MV-4-11 (cell line): ENCODE data around the gene LSM11.
A peak's percentile ranks its signal among the peaks of the same experiment; 100 is the strongest.

Source experiments
- DNase-seq: peaks from one replicate; lab custom pipeline; 2025; lab: John Stamatoyannopoulos, UW

LSM11 gene

DNA sequence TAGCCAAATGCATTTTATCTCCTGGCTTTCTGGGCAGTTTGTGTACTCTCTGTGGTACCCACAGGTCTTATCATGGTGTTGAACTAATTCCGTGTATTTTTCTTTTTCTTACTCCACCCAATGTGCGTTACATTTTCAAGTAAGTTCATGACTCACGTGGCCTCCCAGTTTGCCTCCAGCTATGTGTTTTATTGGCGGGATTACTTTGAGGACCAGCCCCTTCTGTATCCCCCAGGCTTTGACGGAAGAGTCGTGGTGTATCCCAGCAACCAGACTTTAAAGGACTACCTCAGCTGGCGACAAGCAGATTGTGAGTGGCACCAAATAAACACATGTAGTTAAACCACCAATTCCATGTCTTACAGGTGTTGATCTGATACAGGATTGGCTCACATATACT, 9.1 kb upstream of the LSM11 start:
- DNase-seq = no peak

GRCh38 chr5:157735991-157736390, 7.5 kb upstream of the LSM11 start:
- DNase-seq = no peak

GRCh38 chr5:157739388-157740228, 3.9 kb upstream of the LSM11 start:
- no peak for DNase-seq

- no peak for DNase-seq
Observed at GRCh38 chr5:157740229-157740610, 3.3 kb upstream of the LSM11 start.

DNA sequence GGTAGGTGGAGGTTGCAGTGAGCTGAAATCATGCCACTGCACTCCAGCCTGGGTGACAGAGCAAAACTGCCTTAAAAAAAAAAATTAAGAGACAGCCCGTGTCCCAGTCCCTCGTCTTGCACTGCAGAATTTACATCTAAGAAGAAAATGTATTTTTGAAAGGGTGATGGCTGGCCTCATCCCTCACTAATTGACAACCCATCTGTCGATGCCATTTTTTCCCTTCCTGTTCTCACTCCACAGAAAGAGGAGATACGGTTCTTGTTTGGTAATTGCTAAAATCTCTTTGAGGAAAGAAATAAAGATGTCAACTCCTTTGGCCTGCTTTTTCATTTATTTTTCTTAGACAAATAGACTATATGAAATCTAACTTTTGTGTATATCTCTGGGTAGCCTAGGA, 2.4 kb upstream of the LSM11 start:
- DNase-seq = no peak

DNA sequence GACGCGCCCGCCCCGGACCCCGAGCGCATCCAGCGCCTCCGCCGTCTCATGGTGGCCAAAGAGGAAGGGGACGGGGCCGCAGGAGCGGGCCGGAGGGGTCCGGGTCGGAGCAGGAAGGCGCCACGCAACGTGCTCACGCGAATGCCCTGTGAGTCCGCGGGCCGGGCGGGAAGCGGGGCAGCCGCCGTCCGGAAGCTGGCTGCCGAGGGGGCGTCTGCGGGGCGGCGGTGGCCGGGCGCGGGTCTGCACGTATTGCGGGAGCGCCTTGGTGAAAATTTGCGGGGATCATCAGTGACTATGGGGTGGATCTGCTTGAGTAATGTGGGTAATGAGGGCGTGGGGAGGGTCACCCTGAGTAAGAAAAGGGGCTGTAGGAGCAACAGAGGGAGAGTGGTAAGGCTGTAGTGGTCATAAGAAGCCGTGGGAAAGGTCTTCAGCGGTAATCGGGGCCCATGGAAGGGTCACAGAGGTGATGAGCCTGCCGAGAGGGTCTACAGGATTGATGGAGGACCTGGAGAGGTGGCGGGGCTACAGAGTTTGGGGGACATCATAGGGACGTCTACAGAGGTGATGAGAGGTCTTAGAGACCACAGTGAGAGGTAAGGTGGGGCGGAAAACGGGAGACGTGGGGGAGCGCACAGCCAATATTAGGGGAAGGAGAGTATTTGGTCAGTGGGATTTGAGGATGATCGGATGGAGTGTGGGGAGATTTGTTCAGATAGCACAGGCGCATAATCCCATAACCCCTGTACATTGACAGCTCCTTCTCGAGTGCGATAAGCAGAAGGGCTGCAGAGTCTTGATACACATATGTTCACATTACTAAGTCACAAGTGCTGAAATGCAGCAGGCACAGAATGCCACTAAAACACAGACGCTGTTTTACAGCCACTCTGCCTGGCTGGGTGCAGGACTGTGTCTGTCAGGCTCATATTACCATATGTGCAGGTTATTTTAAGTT, 819 bp downstream of the LSM11 start:
- no peak for DNase-seq

DNA sequence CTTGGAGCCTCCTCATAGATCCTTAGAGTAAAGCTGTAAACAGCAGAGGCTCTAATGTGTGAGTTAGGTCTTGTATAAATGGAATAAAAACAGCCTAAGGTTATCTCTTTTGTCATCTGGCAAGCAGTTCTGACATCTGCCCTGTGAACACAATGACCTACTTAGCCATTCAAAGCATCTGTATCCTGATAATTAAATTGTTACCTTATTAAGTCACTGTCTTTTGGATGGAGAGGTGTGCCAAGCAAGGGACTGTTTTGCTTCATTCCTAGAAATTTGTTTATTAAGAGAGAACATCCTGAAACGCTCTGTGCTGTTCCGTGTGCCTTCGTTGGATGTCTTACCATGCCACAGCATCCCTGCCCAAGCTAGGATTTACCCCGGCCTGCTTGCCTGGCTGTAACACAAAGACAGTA, 1.5 kb downstream of the LSM11 start:
- no peak for DNase-seq

DNA sequence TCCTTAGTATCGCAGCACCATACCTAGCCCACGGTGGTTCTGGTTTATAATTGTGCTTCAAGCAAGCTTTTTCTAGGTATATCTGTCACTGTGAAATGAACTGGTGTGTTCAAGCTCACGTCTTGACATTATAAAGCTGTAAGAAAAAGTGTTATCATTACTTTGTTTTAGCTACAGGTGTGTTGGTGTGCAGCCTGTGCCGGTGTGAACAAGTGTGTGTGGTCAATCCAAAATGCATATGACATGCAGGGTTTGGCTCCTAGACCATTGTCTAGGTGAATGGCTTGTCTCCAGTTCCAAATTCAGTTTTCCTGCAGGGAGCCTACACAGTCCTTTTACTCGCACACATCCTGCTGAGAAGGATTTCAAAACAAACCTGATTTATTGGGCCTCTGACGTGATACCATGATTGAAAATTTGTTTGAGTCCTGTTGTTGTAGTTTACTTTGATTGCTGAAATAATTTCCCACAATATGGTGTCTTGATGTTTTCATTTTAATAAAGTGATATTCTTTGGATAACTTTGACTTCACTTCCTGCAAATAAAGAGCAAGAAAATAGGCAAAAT, 3.7 kb downstream of the LSM11 start:
- DNase-seq = no peak

- DNase-seq = no peak
Observed at GRCh38 chr5:157747766-157748700, 4.5 kb downstream of the LSM11 start.

DNA sequence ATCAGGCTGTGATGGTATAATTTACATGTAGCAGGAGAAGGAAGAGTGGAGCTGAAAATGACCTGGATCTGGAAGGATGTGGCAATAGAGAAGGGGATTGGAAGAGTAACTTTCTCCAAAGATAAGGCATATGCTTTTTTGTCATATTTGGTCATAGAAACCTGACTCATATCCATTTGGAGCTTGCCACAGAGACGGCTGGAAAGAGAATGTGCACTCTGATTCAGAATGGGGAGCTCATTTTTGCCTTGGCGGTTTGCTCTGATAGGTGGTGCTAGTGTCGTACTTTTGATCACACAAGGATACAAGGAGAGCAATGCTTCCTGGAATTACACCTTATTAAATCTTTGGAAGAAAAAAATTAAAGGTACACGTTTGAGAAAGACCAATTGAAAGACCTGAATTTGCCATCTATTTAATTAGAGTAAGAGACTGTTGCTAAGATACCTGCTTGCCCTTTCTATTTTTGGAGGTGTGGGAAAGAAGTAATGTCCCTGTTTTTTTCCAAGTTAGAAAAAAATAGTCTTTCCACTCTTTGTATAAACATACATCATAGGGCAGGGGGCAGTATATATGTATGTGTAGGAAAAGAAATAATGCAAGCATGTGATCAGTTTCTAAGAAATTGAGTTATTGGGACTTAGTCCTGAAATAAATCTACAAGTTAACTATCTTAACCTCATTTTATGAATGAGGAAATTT, 5.4 kb downstream of the LSM11 start:
- DNase-seq = no peak

- DNase-seq = no peak
Observed at GRCh38 chr5:157749462-157749799, 5.9 kb downstream of the LSM11 start.

GRCh38 chr5:157750320-157750719, 6.8 kb downstream of the LSM11 start:
- DNase-seq = no peak

- DNase-seq = no peak
Observed at GRCh38 chr5:157756122-157756521, 12.6 kb downstream of the LSM11 start.

DNA sequence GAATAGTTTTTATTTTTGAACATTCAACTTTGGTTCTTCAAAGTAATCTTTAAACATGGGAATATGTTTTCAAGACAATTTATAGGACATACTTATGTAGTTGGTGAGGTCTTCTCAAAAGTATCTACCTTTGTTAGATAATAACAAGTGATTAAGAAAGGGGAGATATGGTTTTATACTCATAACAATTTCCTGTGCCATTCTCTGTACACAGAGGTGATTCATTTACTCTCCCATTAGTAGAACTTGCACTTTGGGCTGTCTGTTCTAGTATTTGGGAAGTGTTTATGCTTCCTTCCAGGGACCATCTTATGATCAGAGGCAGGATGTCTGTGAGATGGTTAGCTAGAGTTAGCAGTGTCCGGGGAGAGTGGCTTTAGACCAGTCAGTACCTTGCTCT, 15.2 kb downstream of the LSM11 start:
- no peak for DNase-seq

- peak; percentile 46 for DNase-seq
Observed at GRCh38 chr5:157761690-157762621, 18.4 kb downstream of the LSM11 start.

DNA sequence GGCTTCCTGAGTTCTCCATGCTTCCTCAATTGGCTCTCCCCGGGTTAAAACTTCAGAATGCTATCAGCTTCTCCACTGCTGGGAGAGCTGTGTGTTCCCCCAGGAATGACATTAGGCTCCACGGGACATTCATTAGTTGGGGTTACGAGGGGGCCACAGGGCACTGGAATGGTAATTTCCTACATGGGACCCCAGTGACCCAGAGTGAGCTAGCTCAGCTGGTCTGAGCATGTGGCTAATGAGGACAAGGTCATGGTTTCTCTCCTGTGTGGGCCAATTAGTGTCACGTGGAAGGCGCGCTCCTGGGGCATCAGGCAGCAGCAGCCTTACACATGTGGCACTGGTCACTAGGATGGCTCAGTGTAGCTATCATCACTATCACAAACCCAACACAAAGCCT, 21.0 kb downstream of the LSM11 start:
- DNase-seq = no peak

GRCh38 chr5:157766442-157766841, 22.9 kb downstream of the LSM11 start:
- DNase-seq = no peak

DNA sequence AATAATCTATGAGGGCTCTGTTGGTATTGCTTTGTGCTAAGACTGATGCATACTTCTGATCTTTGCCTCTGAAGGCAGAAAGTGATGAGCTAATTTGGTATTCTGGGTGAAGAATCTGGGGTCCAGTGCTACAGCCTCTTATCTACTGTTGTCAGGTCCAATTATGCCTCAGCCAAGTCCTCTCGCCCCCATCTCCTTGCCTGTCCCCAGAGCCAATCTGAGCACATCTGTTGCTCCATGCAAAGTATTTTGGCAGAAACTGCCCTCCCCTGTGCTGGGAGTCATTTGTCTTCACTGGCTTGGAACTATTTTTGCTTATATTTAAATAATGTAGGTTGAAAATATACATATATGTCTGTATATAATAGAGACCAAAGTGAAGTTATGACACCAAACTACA, 23.4 kb downstream of the LSM11 start:
- DNase-seq = no peak

DNA sequence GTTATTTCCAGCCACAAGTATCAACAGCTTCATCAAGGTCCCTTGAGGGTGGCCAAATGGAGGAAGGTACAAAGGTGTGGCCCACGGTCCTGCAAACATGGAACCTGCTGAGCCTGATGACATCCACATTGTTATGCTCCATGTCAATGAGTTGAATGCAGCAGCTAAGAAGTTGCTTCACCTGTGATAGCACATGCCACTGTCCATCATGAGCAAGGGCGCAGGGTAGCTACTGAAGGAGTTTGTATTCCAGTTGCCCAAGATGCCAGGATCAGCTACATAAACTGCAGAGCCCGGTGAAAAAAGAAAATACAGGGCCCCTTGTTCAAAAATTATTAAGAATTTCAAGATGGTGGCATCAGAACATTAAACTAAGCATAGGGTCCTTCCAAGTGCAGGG, 24.2 kb downstream of the LSM11 start:
- DNase-seq = no peak

GRCh38 chr5:157770665-157771064, 27.2 kb downstream of the LSM11 start:
- DNase-seq = no peak
